GM12875 (cell line): ENCODE data around the gene FAM53B.

Experiments
- H3K4me3 ChIP-seq: one replicate; pipeline ENCODE4 v1.5.1; 2011; ENCODE audit warnings: low read depth, low read length, control low read depth
- CTCF ChIP-seq: IDR thresholded peaks from 2 replicates; pipeline ENCODE4 v1.5.1; 2011; ENCODE audit warnings: low read depth, mild to moderate bottlenecking, control low read depth, inconsistent platforms, low read length, moderate library complexity, borderline replicate concordance; ENCODE audit not compliant: insufficient read depth

The FAM53B gene

DNA sequence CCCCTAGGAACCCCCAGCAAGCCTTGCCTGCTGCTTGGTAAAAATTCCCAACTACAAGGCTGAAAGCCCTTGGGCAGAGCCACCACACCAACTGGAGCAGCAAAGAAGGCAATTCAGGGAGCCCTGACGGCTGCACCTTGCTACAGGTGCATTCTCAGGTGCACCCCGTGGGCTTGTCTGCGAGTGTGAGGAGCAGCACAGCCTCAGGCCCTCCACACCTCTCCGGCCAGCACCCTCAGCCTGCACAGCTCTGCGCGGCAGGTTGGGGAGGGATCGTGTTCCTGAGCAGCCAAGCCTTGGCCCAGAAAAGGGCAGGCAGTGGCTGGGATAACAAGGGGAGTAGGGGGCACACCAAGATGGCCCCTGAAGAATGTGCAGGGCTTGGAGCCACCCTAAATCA is 104.1 kb downstream of the FAM53B start:
- no peak for TF ChIP-seq CTCF
- H3K4me3 ChIP-seq = no peak overlapping the region

GRCh38 chr10:124639646-124640045 is 104.5 kb downstream of the FAM53B start:
- no peak for TF ChIP-seq CTCF
- H3K4me3 ChIP-seq = no peak overlapping the region

- no peak overlapping the region for H3K4me3 ChIP-seq
- no peak for TF ChIP-seq CTCF
Measured at GRCh38 chr10:124639206-124639605, 105.0 kb downstream of the FAM53B start.

GRCh38 chr10:124637746-124638145 is 106.4 kb downstream of the FAM53B start:
- no peak for TF ChIP-seq CTCF
- H3K4me3 ChIP-seq = no peak overlapping the region

DNA sequence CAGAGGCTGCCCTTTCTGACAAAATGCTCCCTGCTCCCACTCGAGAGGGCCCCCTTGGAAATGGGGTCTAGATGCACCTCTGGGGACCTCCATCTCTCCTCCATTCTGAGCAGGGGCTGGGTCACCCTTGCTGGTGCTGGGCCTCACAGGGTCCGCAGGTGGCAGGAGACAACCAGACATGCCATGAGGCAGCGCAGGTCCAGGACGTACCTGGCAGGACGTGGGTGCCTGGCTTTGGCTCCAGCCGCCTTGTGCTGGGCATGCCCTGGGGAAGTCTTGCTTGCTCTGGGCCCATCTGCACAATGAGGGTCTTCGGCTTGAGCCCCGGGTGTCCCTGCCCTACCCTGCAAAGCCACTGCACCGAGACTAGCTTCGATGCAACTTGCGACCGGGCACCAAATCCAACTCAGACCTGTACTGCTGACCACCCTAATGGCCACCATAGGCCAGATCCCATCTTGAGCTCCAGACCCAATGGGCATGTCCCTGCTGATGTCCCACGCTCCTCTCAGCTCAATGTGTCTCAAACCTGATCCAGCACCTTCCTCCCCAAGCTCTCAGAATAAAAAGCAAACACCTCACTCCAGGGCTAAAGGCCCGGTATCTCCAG is 107.0 kb downstream of the FAM53B start:
- no peak overlapping the region for H3K4me3 ChIP-seq
- TF ChIP-seq CTCF = no peak

DNA sequence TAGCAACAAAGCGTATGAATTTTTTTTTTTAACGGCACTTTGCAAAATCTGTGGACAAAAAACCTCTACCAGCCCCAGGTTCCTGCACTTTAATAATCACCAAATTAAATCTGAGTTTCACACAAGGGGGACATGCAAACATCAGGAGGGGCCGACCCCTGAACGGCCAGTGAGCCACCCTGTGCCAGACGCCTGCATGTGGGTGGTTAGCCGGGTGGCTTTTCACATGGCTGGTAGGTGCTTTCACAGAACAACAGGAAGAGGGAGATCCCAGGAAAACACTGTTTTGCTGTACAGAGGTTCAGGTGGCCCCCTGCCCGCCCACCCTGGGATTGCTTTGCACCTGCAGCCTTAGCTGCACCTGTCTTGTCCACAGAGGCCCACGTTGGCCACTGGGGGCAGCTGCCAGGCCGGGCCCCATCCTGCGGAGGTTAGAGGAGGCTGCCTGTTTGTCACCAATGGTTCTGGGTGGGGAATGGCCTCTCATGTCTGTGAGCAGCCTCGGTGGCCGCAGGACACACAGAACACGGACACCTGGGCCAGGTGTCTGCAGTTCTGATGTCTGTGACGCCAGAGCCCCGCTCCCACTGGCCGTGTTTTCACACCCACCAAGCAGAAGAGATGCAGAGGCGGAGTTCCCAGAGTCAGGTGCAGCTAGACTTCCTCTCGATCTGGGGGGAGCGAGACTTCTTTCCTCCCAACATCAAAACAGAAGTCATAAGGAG is 107.7 kb downstream of the FAM53B start:
- H3K4me3 ChIP-seq = no peak overlapping the region
- peak; percentile 28; the same call in 1 of the 2 replicates for TF ChIP-seq CTCF

- TF ChIP-seq CTCF = no peak
- no peak overlapping the region for H3K4me3 ChIP-seq
Measured at GRCh38 chr10:124632566-124632965, 111.6 kb downstream of the FAM53B start.
